IgD-negative memory B cell (primary cell): ENCODE results near the gene VSTM4. TPM values are rescaled to one million over a fixed set of nuclear protein-coding genes. Genes with fewer than 3 reads are reported as not detected.
A peak's percentile ranks its signal among the peaks of the same experiment; 100 is the strongest.

Source experiments
- H3K27ac Mint-ChIP-seq, 3 donors: one replicate each; pipeline ENCODE4 v1.8.0; 2020 to 2022; ENCODE audit warnings: mild to moderate bottlenecking in 3 of 3, mixed read lengths in 3 of 3, moderate library complexity in 1 of 3
- H3K27me3 Mint-ChIP-seq: one replicate; pipeline ENCODE4 v1.8.0; 2021; ENCODE audit warnings: mixed read lengths
- H3K36me3 Mint-ChIP-seq: one replicate; pipeline ENCODE4 v1.8.0; 2020; ENCODE audit warnings: mild to moderate bottlenecking, mixed read lengths
- H3K4me1 Mint-ChIP-seq, 3 donors: one replicate each; pipeline ENCODE4 v1.8.0; 2020 to 2022; ENCODE audit warnings: mixed read lengths in 3 of 3, mild to moderate bottlenecking in 1 of 3
- H3K4me3 Mint-ChIP-seq, 4 donors: one replicate each; pipeline ENCODE4 v1.8.0; 2020 to 2022; ENCODE audit warnings: mild to moderate bottlenecking in 4 of 4, mixed read lengths in 4 of 4, moderate library complexity in 3 of 4
- H3K9me3 Mint-ChIP-seq, 3 donors: one replicate each; pipeline ENCODE4 v1.8.0; 2020 to 2021; ENCODE audit warnings: mixed read lengths in 3 of 3, mild to moderate bottlenecking in 1 of 3
- polyA plus RNA-seq: library from polyadenylated mRNA; unstranded; fragments of 300-500 nt; fragmentation: Illumina TruSeq; gene quantifications from one replicate; pipeline ENCODE4 v1.2.3, GENCODE V29; 2021

Gene VSTM4
- polyA plus RNA-seq, 1 donor from 2014 or later, result not detected

- Mint-ChIP-seq H3K4me3 (no peak overlapping the region), H3K27me3 (peaks cover 4% of the 10 kb centered on the region), H3K9me3 (peaks cover 6 to 7% (median 6%) of the 10 kb centered on the region in 3 donors), H3K36me3 (no peaks in the 10 kb centered on the region), H3K27ac (peak overlapping the region in 1 of 3 donors; percentile 1), H3K4me1 (no peaks in the 10 kb centered on the region)
These were observed 33.6 kb downstream of the VSTM4 start for GRCh38 chr10:49081547-49082275.

GRCh38 chr10:49080965-49081364 is 34.4 kb downstream of the VSTM4 start:
- Mint-ChIP-seq H3K4me3 (peak overlapping the region in 1 of 4 donors; percentile 24), H3K4me1 (no peaks in the 10 kb centered on the region), H3K27me3 (peaks cover 7% of the 10 kb centered on the region), H3K9me3 (peaks cover 0 to 3% (median 2%) of the 10 kb centered on the region in 3 donors), H3K36me3 (no peaks in the 10 kb centered on the region), H3K27ac (peak overlapping the region in 1 of 3 donors; percentile 1)

GRCh38 chr10:49080071-49080470 is 35.3 kb downstream of the VSTM4 start:
- H3K4me1 Mint-ChIP-seq, result peaks cover 0 to 2% (median 0%) of the 10 kb centered on the region in 3 donors
- no peaks in the 10 kb centered on the region for H3K9me3 Mint-ChIP-seq
- H3K36me3 Mint-ChIP-seq, result no peaks in the 10 kb centered on the region
- H3K27ac Mint-ChIP-seq, result no peak overlapping the region
- H3K4me3 Mint-ChIP-seq, result no peak overlapping the region
- peaks cover 14% of the 10 kb centered on the region for H3K27me3 Mint-ChIP-seq

- peaks cover 0 to 2% (median 0%) of the 10 kb centered on the region in 3 donors for H3K4me1 Mint-ChIP-seq
- no peaks in the 10 kb centered on the region for H3K36me3 Mint-ChIP-seq
- no peak overlapping the region for H3K27ac Mint-ChIP-seq
- no peak overlapping the region for H3K4me3 Mint-ChIP-seq
- peaks cover 14% of the 10 kb centered on the region for H3K27me3 Mint-ChIP-seq
- no peaks in the 10 kb centered on the region for H3K9me3 Mint-ChIP-seq
These were observed 35.8 kb downstream of the VSTM4 start for GRCh38 chr10:49079499-49079898.

GRCh38 chr10:49079072-49079471 is 36.2 kb downstream of the VSTM4 start:
- Mint-ChIP-seq H3K27ac (no peak overlapping the region), H3K4me3 (no peak overlapping the region), H3K9me3 (no peaks in the 10 kb centered on the region), H3K27me3 (peaks cover 14% of the 10 kb centered on the region), H3K4me1 (peaks cover 0 to 2% (median 0%) of the 10 kb centered on the region in 3 donors), H3K36me3 (no peaks in the 10 kb centered on the region)

- peaks cover 16% of the 10 kb centered on the region for H3K27me3 Mint-ChIP-seq
- no peaks in the 10 kb centered on the region for H3K9me3 Mint-ChIP-seq
- H3K4me3 Mint-ChIP-seq, result no peak overlapping the region
- no peaks in the 10 kb centered on the region for H3K36me3 Mint-ChIP-seq
- no peak overlapping the region for H3K27ac Mint-ChIP-seq
- H3K4me1 Mint-ChIP-seq, result peaks cover 0 to 2% (median 0%) of the 10 kb centered on the region in 3 donors
These were observed 36.9 kb downstream of the VSTM4 start for GRCh38 chr10:49078433-49078832.

- Mint-ChIP-seq H3K4me3 (no peak overlapping the region), H3K9me3 (peaks cover 0 to 2% (median 0%) of the 10 kb centered on the region in 3 donors), H3K27me3 (peaks cover 15% of the 10 kb centered on the region), H3K27ac (no peak overlapping the region), H3K4me1 (peaks cover 0 to 3% (median 2%) of the 10 kb centered on the region in 3 donors), H3K36me3 (no peaks in the 10 kb centered on the region)
These were observed 38.4 kb downstream of the VSTM4 start for GRCh38 chr10:49076741-49077521.

GRCh38 chr10:49076319-49076718 is 39.0 kb downstream of the VSTM4 start:
- no peaks in the 10 kb centered on the region for H3K36me3 Mint-ChIP-seq
- H3K27me3 Mint-ChIP-seq, result peaks cover 15% of the 10 kb centered on the region
- H3K4me3 Mint-ChIP-seq, result no peak overlapping the region
- no peak overlapping the region for H3K27ac Mint-ChIP-seq
- H3K4me1 Mint-ChIP-seq, result peaks cover 0 to 3% (median 2%) of the 10 kb centered on the region in 3 donors
- H3K9me3 Mint-ChIP-seq, result peaks cover 0 to 2% (median 0%) of the 10 kb centered on the region in 3 donors

GRCh38 chr10:49075743-49076142 is 39.6 kb downstream of the VSTM4 start:
- H3K4me1 Mint-ChIP-seq, result peaks cover 0 to 3% (median 2%) of the 10 kb centered on the region in 3 donors
- H3K9me3 Mint-ChIP-seq, result peaks cover 0 to 2% (median 0%) of the 10 kb centered on the region in 3 donors
- peaks cover 16% of the 10 kb centered on the region for H3K27me3 Mint-ChIP-seq
- H3K27ac Mint-ChIP-seq, result no peak overlapping the region
- H3K4me3 Mint-ChIP-seq, result no peak overlapping the region
- H3K36me3 Mint-ChIP-seq, result no peaks in the 10 kb centered on the region

GRCh38 chr10:49074836-49075682 is 40.3 kb downstream of the VSTM4 start:
- Mint-ChIP-seq H3K4me1 (peaks cover 0 to 3% (median 2%) of the 10 kb centered on the region in 3 donors), H3K27ac (no peak overlapping the region), H3K4me3 (no peak overlapping the region), H3K27me3 (peaks cover 16% of the 10 kb centered on the region), H3K9me3 (peaks cover 0 to 2% (median 0%) of the 10 kb centered on the region in 3 donors), H3K36me3 (no peaks in the 10 kb centered on the region)

- Mint-ChIP-seq H3K36me3 (no peaks in the 10 kb centered on the region), H3K4me3 (no peak overlapping the region), H3K27me3 (peaks cover 16% of the 10 kb centered on the region), H3K9me3 (peaks cover 0 to 2% (median 0%) of the 10 kb centered on the region in 3 donors), H3K27ac (no peak overlapping the region), H3K4me1 (peaks cover 0 to 3% (median 2%) of the 10 kb centered on the region in 3 donors)
These were observed 43.0 kb downstream of the VSTM4 start for GRCh38 chr10:49072166-49072885.

GRCh38 chr10:49071160-49071761 is 44.1 kb downstream of the VSTM4 start:
- no peak overlapping the region for H3K27ac Mint-ChIP-seq
- no peaks in the 10 kb centered on the region for H3K36me3 Mint-ChIP-seq
- H3K4me3 Mint-ChIP-seq, result no peak overlapping the region

GRCh38 chr10:49070701-49071100 is 44.6 kb downstream of the VSTM4 start:
- H3K27me3 Mint-ChIP-seq, result peaks cover 11% of the 10 kb centered on the region
- peaks cover 0 to 3% (median 2%) of the 10 kb centered on the region in 3 donors for H3K4me1 Mint-ChIP-seq
- H3K27ac Mint-ChIP-seq, result no peak overlapping the region
- H3K9me3 Mint-ChIP-seq, result peaks cover 0 to 2% (median 0%) of the 10 kb centered on the region in 3 donors
- no peaks in the 10 kb centered on the region for H3K36me3 Mint-ChIP-seq
- H3K4me3 Mint-ChIP-seq, result no peak overlapping the region

More at GRCh38 chr10:49071160-49071761, 44.1 kb downstream of the VSTM4 start:
- Mint-ChIP-seq H3K27me3 (peaks cover 13% of the 10 kb centered on the region), H3K9me3 (peaks cover 0 to 2% (median 0%) of the 10 kb centered on the region in 3 donors), H3K4me1 (peaks cover 0 to 3% (median 2%) of the 10 kb centered on the region in 3 donors)
